Ovary (tissue), 9 donors: ENCODE data around the gene STS. TPM values are rescaled to one million over a fixed set of nuclear protein-coding genes. Genes with fewer than 3 reads are reported as not detected.

Experiments
- DNase-seq, 5 donors: peaks; one replicate each; pipeline ENCODE4 v3.0.0-alpha.2; 2019 to 2020
- H3K27ac ChIP-seq, 2 donors: fragments of 200-600 bp; one replicate each; pipeline versions ENCODE4 v1.5.1 to v1.8.0; 2019 to 2022
- H3K27me3 ChIP-seq: fragments of 200-600 bp; one replicate; pipeline ENCODE4 v1.8.0; 2022
- H3K36me3 ChIP-seq: fragments of 200-600 bp; sonication (generic); one replicate; pipeline ENCODE4 v1.5.1; 2019
- H3K4me1 ChIP-seq: one replicate; pipeline ENCODE4 v1.8.1; 2013; ENCODE audit warnings: mild to moderate bottlenecking, moderate library complexity; ENCODE audit not compliant: insufficient read depth
- H3K4me3 ChIP-seq: fragments of 200-600 bp; sonication (generic); one replicate; pipeline ENCODE4 v1.5.1; 2017
- H3K9me3 ChIP-seq, 2 donors: fragments of 200-600 bp in 1 of 2; sonication (generic) in 1 of 2; one replicate each; pipeline versions ENCODE4 v1.5.1 to v1.8.1; 2013 to 2019; ENCODE audit warnings: mild to moderate bottlenecking in 1 of 2, moderate library complexity in 1 of 2
- EP300 ChIP-seq: sonication (generic); formaldehyde crosslinking; IDR thresholded peaks from one replicate; pipeline ENCODE4 v1.6.1; 2017; ENCODE audit warnings: antibody characterized with exemption
- POLR2A ChIP-seq: fragments of 450-650 bp; IDR thresholded peaks from one replicate; pipeline ENCODE4 v1.6.1; 2017; ENCODE audit warnings: antibody characterized with exemption, mild to moderate bottlenecking, moderate library complexity
- WGBS, 3 donors: extraction: QIAGEN DNeasy Blood & Tissue Kit in 1 of 3; methylation state at CpG; one replicate each; pipeline versions ENCODE4 v1.1.5 to v1.1.7; 2013 to 2017; 5-methylcytosine and 5-hydroxymethylcytosine counted together
- intact Hi-C, 4 donors: fragments of 100-400 bp; cut with DNase I; formaldehyde crosslinking; loops; one replicate each; pipeline versions ENCODE4 v1.11.0 to v1.15.1; 2022 to 2023
- polyA plus RNA-seq, 2 donors: library from polyadenylated mRNA; stranded (reverse); fragments of 200-250 nt in 1 of 2; fragments of 350-450 nt in 1 of 2; fragmentation: Illumina TruSeq in 1 of 2; extraction: RNeasy Lipid Tissue Mini Kit (QIAGEN cat#74804) in 1 of 2; gene quantifications; one replicate each; pipeline ENCODE4 v1.2.3, GENCODE V29; 2013 to 2014
- total RNA-seq, 7 donors: library from RNA; depleted of rRNA in 2 of 7; stranded (reverse); fragments of >200 nt in 2 of 7; fragmentation: NEBNext Ultra II Directional in 3 of 7; extraction: Animal tissue kit (Norgen Biotek cat#: 25700) in 3 of 7; gene quantifications; one replicate each; pipeline versions ENCODE4 v1.1.0 to v1.2.4, GENCODE V29; 2016 to 2023
- TF ChIP-seq, protein P1 (sequence below), 3 donors: fragments of 450-650 bp in 2 of 3; fragments of 200-600 bp in 1 of 3; IDR thresholded peaks; one replicate each; pipeline versions ENCODE4 v1.5.1 to v1.8.0; 2016 to 2022; ENCODE audit warnings: antibody characterized with exemption in 3 of 3, mild to moderate bottlenecking in 1 of 3
- donor health status: DM: no; HTN: no; CAD: no; lungs with moderate emphysema.
- donor health status: DM: no; HTN: no; CAD: no.
- donor health status: Bipolar disorder and iron deficiency.
- donor health status: DM: yes; HTN: yes; CAD: no.
- donor health status: DM: no; HTN: no; CAD: no.
- donor health status: DM: yes; HTN: yes; CAD: no.

The STS gene
- total and polyA plus RNA-seq, 9 donors: 2.6 to 11.7 (median 6.1) TPM

DNA sequence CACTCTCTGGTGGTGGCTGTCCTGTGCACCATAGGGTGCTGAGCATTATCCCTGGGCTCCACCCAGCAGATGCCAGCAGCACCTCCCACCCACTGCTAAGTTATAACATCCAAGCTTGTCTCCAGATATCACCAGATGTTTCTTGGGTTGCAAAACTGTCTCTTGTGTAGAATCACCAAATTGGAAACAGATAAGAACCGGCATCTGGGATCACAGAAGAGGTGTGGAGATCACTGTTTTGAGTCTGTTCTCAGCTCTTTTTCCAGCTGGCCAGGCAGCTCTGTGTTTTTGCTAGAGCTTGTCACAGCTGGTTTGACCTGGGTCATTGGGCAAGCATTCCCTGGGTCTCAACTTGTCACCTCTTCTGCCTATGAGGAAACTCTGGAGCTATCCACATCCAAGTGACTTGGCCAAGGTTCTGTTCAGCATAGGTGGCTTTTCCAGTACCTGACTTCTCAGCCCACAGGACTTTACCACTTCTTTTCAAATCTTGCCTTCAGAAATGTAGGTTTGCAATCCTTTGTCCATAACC, 15.7 kb downstream of the STS start:
- Histone ChIP-seq H3K27me3 (no peaks in the 10 kb centered on the region), H3K36me3 (no peaks in the 10 kb centered on the region), H3K4me1 (peaks cover 3% of the 10 kb centered on the region), H3K9me3 (no peaks in the 10 kb centered on the region), H3K4me3 (no peak overlapping the region), H3K27ac (no peak overlapping the region)
- intact Hi-C loops: no loop called here
- 5 to 25% (median 10%) methylated on average over 1 of the region's 1 CpG for whole genome bisulfite sequencing, 3 donors
- no peak for DNase-seq
- TF ChIP-seq POLR2A: no peak
- no peak for TF ChIP-seq EP300
- TF ChIP-seq, protein P1, sequence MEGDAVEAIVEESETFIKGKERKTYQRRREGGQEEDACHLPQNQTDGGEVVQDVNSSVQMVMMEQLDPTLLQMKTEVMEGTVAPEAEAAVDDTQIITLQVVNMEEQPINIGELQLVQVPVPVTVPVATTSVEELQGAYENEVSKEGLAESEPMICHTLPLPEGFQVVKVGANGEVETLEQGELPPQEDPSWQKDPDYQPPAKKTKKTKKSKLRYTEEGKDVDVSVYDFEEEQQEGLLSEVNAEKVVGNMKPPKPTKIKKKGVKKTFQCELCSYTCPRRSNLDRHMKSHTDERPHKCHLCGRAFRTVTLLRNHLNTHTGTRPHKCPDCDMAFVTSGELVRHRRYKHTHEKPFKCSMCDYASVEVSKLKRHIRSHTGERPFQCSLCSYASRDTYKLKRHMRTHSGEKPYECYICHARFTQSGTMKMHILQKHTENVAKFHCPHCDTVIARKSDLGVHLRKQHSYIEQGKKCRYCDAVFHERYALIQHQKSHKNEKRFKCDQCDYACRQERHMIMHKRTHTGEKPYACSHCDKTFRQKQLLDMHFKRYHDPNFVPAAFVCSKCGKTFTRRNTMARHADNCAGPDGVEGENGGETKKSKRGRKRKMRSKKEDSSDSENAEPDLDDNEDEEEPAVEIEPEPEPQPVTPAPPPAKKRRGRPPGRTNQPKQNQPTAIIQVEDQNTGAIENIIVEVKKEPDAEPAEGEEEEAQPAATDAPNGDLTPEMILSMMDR (IDR thresholded peaks at IDR 0.05): no peak

DNA sequence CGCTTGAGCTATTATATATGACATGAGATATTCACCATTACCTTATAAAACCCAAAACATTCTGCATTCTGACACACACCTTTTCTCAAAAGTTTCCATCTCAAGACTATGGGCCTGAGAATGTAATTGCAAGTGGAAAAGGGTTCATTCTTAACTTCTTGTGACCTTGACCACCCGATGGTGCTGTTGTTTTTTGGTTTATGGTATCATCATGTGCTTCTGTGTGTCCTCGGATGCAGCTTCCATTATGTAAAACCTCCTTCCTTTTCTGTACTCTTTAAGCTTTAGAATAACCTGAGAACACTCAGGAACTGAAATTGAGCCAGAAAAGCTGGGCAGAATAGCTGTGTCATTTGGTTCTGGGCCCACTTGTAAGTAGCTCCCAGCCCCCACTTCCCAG, 16.7 kb downstream of the STS start:
- DNase-seq: no peak
- Histone ChIP-seq H3K4me3 (no peak overlapping the region), H3K27me3 (no peaks in the 10 kb centered on the region), H3K9me3 (no peaks in the 10 kb centered on the region), H3K4me1 (peaks cover 3% of the 10 kb centered on the region), H3K36me3 (no peaks in the 10 kb centered on the region), H3K27ac (no peak overlapping the region)
- TF ChIP-seq, protein P1 (IDR thresholded peaks at IDR 0.05): no peak
- no peak for TF ChIP-seq POLR2A
- TF ChIP-seq EP300: no peak
- intact Hi-C loops: no loop called here
- WGBS, 3 donors: 37 to 52% (median 45%) methylated on average over 3 of the region's 3 CpGs

DNA sequence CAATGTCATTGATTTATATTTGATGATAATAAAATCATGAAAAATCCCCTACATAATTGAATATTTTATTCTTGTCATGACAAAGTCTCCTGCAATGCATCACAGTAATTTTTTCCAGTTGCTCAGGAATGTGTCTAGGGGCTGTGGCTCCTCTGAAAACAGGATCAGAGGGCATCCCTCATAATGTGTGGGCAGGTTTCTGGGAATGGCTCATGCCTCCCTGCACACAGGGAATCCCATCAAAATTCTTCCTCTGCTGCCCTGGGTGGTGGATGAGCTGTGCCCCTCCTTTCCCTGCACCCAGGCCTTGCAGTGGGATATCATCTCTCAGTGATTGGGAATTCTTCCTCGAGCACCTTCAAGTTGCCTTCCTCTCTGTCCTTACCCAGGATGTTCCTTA, 20.9 kb downstream of the STS start:
- H3K4me3 ChIP-seq: no peak overlapping the region
- no peak for TF ChIP-seq EP300
- TF ChIP-seq, protein P1 (IDR thresholded peaks at IDR 0.05): no peak
- no peak for TF ChIP-seq POLR2A
- intact Hi-C loops: no loop called here
- no peaks in the 10 kb centered on the region for H3K9me3 ChIP-seq
- WGBS, 3 donors: 86 to 98% (median 93%) methylated on average over 1 of the region's 1 CpG
- no peak for DNase-seq
- H3K4me1 ChIP-seq: peaks cover 3% of the 10 kb centered on the region
- H3K27ac ChIP-seq: no peak overlapping the region
- no peaks in the 10 kb centered on the region for H3K36me3 ChIP-seq
- H3K27me3 ChIP-seq: no peaks in the 10 kb centered on the region

DNA sequence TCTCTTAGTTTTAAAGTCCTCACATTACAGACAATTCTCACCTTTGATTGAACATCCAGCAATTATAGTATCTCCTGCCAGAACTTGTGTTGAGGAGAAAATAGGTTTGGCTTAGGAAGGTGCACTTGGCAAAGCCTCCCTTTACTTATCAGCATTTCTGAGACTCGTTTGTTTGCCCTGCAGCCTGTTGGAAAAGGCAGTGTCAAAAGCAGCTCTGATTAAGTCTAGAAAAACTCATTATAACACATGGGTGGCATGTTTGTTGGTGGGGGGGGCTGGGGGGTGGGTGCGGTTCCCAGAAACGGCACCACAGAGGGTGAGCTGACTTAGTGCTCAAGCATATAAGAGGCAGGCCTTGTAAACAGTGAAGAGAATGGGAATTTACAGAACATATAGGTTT, 22.1 kb downstream of the STS start:
- Histone ChIP-seq H3K4me1 (no peaks in the 10 kb centered on the region), H3K9me3 (no peaks in the 10 kb centered on the region), H3K27ac (no peak overlapping the region), H3K27me3 (no peaks in the 10 kb centered on the region), H3K36me3 (no peaks in the 10 kb centered on the region), H3K4me3 (no peak overlapping the region)
- intact Hi-C loops: no loop called here
- 57 to 72% (median 58%) methylated on average over 3 of the region's 3 CpGs for WGBS, 3 donors
- no peak for DNase-seq
- TF ChIP-seq, protein P1 (IDR thresholded peaks at IDR 0.05): no peak
- TF ChIP-seq POLR2A (no peak), EP300 (no peak)
